Activated CD8-positive, alpha-beta T cell treated with anti-CD3 and anti-CD28 coated beads, Interleukin-2, amount 10 ng/mL, durations not matched to agents 7 days and 5 days (primary cell): ENCODE data around the gene SEC22C. TPM values are rescaled to one million over a fixed set of nuclear protein-coding genes. Genes with fewer than 3 reads are reported as not detected.
"Not testable (repeated sequence)": the region's sequence is repeated elsewhere in the genome, so short reads cannot be mapped to it uniquely, and the experiment has no call there.

Experiments
- ATAC-seq: fragments of 150-1000 bp; cut with Tn5 transposase; one replicate; pipeline ENCODE4 v1.10.0; 2021; ENCODE audit warnings: moderate library complexity
- CTCF ChIA-PET: fragments of 350-600 bp; sonication (Branson Sonifier 250); formaldehyde crosslinking; loops from one replicate; lab custom pipeline; 2021; ENCODE audit warnings: antibody characterized with exemption; lab: Charles Lee
- POLR2A ChIA-PET: fragments of 350-600 bp; sonication (Branson Sonifier 250); formaldehyde crosslinking; loops from one replicate; lab custom pipeline; 2021; ENCODE audit warnings: antibody characterized with exemption; lab: Charles Lee
- DNase-seq: peaks from one replicate; pipeline ENCODE4 v3.0.0-alpha.2; 2020
- H3K27ac Mint-ChIP-seq: one replicate; pipeline ENCODE4 v1.8.0; 2021; ENCODE audit warnings: mild to moderate bottlenecking, mixed read lengths
- H3K27me3 Mint-ChIP-seq: one replicate; pipeline ENCODE4 v1.8.0; 2021; ENCODE audit warnings: low read depth, mixed read lengths
- H3K36me3 Mint-ChIP-seq: one replicate; pipeline ENCODE4 v1.8.0; 2021; ENCODE audit warnings: low read depth, mixed read lengths
- H3K4me1 Mint-ChIP-seq: one replicate; pipeline ENCODE4 v1.8.0; 2021; ENCODE audit warnings: low read depth, mixed read lengths
- H3K4me3 Mint-ChIP-seq: one replicate; pipeline ENCODE4 v1.8.0; 2021; ENCODE audit warnings: mild to moderate bottlenecking, mixed read lengths
- H3K9me3 Mint-ChIP-seq: one replicate; pipeline ENCODE4 v1.8.0; 2022; ENCODE audit warnings: mixed read lengths; ENCODE audit not compliant: insufficient read depth
- total RNA-seq, 2 experiments: library from RNA; stranded (reverse); gene quantifications; one replicate each; pipeline ENCODE4 v1.2.3, GENCODE V29; 2021

The SEC22C gene
- total RNA-seq, 2 experiments from 2014 or later, result 49.3 to 51.4 TPM

GRCh38 chr3:42582474-42583070 lies 805 bp upstream of the SEC22C start:
- H3K27ac Mint-ChIP-seq, result peak overlapping the region; percentile 91
- peaks cover 43% of the 10 kb centered on the region for H3K4me1 Mint-ChIP-seq
- H3K4me3 Mint-ChIP-seq, result peak overlapping the region; percentile 87
- POLR2A ChIA-PET, result interaction anchor here (0.9 to 4.3 kb wide), 7 partner anchors 8 to 33 kb away, joined by 3 to 32 read pairs (median 4); partner anchors contain the start of genes NKTR and SS18L2
- no peaks in the 10 kb centered on the region for H3K27me3 Mint-ChIP-seq
- CTCF ChIA-PET, result interaction anchor here (0.6 to 3.5 kb wide), 18 partner anchors 8 to 162 kb away, joined by 3 to 25 read pairs (median 5); partner anchors contain the start of genes NKTR and SS18L2
- H3K9me3 Mint-ChIP-seq, result no peaks in the 10 kb centered on the region
- ATAC-seq (no peak), DNase-seq (no peak)
- peaks cover 24% of the 10 kb centered on the region for H3K36me3 Mint-ChIP-seq

- no peaks in the 10 kb centered on the region for H3K27me3 Mint-ChIP-seq
- peaks cover 34% of the 10 kb centered on the region for H3K36me3 Mint-ChIP-seq
- H3K4me3 Mint-ChIP-seq, result peak overlapping the region; percentile 87
- CTCF ChIA-PET, result interaction anchor here (1.0 to 3.5 kb wide), 10 partner anchors 9 to 71 kb away, joined by 3 to 21 read pairs (median 10); partner anchors contain the start of genes NKTR and SS18L2
- ATAC-seq (no peak), DNase-seq (no peak)
- H3K4me1 Mint-ChIP-seq, result peaks cover 46% of the 10 kb centered on the region
- POLR2A ChIA-PET, result interaction anchor here (1.1 to 4.3 kb wide), 4 partner anchors 9 to 28 kb away, joined by 4 to 32 read pairs (median 12); partner anchors contain the start of genes NKTR and SS18L2
- peak overlapping the region; percentile 76 for H3K27ac Mint-ChIP-seq
- no peaks in the 10 kb centered on the region for H3K9me3 Mint-ChIP-seq
Measured at GRCh38 chr3:42581400-42581708, 413 bp downstream of the SEC22C start.

- Mint-ChIP-seq H3K4me1 (peaks cover 39% of the 10 kb centered on the region), H3K36me3 (peaks cover 46% of the 10 kb centered on the region), H3K9me3 (peaks cover 10% of the 10 kb centered on the region)
- H3K4me3 Mint-ChIP-seq, H3K27me3 Mint-ChIP-seq, H3K27ac Mint-ChIP-seq, POLR2A ChIA-PET, DNase-seq, ATAC-seq: not testable (repeated sequence)
- CTCF ChIA-PET, result interaction anchor here (0.9 to 1.6 kb wide), 3 partner anchors 22 to 33 kb away, joined by 3 to 8 read pairs (median 3); no protein-coding TSS in a partner anchor
Measured at GRCh38 chr3:42579346-42579745, 2.4 kb downstream of the SEC22C start.

- H3K4me1 Mint-ChIP-seq, result peaks cover 33% of the 10 kb centered on the region
- H3K27ac Mint-ChIP-seq, result peak overlapping the region; percentile 35
- CTCF ChIA-PET, result interaction anchor here (1.6 to 2.5 kb wide), 3 partner anchors 32 to 76 kb away, joined by 5 to 8 read pairs (median 7); partner anchors contain the start of gene VIPR1
- DNase-seq, result no peak
- H3K36me3 Mint-ChIP-seq, result peaks cover 53% of the 10 kb centered on the region
- peaks cover 18% of the 10 kb centered on the region for H3K9me3 Mint-ChIP-seq
- H3K27me3 Mint-ChIP-seq, result no peaks in the 10 kb centered on the region
- ATAC-seq, result no peak
- H3K4me3 Mint-ChIP-seq, result no peak overlapping the region
- POLR2A ChIA-PET, result interaction anchor here (0.7 to 1.0 kb wide), 2 partner anchors 16 to 23 kb away, joined by 3 read pairs; partner anchors contain the start of gene NKTR
Measured at GRCh38 chr3:42578054-42578453, 3.7 kb downstream of the SEC22C start.

GRCh38 chr3:42575137-42575741 lies 6.5 kb downstream of the SEC22C start:
- peaks cover 18% of the 10 kb centered on the region for H3K9me3 Mint-ChIP-seq
- H3K4me3 Mint-ChIP-seq, result no peak overlapping the region
- ATAC-seq (no peak), DNase-seq (no peak)
- H3K36me3 Mint-ChIP-seq, result peaks cover 63% of the 10 kb centered on the region
- ChIA-PET POLR2A (no interaction called here), CTCF (interaction anchor here (1.5 kb wide), 1 partner anchor 16 kb away, joined by 3 read pairs; no protein-coding TSS in a partner anchor)
- H3K4me1 Mint-ChIP-seq, result peaks cover 19% of the 10 kb centered on the region
- no peak overlapping the region for H3K27ac Mint-ChIP-seq
- H3K27me3 Mint-ChIP-seq, result no peaks in the 10 kb centered on the region

GRCh38 chr3:42572278-42572677 lies 9.5 kb downstream of the SEC22C start:
- peaks cover 9% of the 10 kb centered on the region for H3K4me1 Mint-ChIP-seq
- no peaks in the 10 kb centered on the region for H3K27me3 Mint-ChIP-seq
- peak; percentile 80 for ATAC-seq
- H3K9me3 Mint-ChIP-seq, result peaks cover 18% of the 10 kb centered on the region
- H3K27ac Mint-ChIP-seq, result no peak overlapping the region
- no peak overlapping the region for H3K4me3 Mint-ChIP-seq
- CTCF ChIA-PET, result interaction anchor here (1.5 to 3.4 kb wide), 2 partner anchors 9 to 65 kb away, joined by 3 to 14 read pairs; partner anchors contain the start of gene SEC22C
- peaks cover 57% of the 10 kb centered on the region for H3K36me3 Mint-ChIP-seq
- no peak for DNase-seq
- POLR2A ChIA-PET, result no interaction called here

GRCh38 chr3:42569593-42570142 lies 12.1 kb downstream of the SEC22C start:
- POLR2A ChIA-PET, result no interaction called here
- Mint-ChIP-seq H3K9me3 (peaks cover 9% of the 10 kb centered on the region), H3K4me3 (no peak overlapping the region), H3K4me1 (peaks cover 6% of the 10 kb centered on the region), H3K27ac (no peak overlapping the region), H3K36me3 (peaks cover 51% of the 10 kb centered on the region), H3K27me3 (no peaks in the 10 kb centered on the region)
- no peak for ATAC-seq
- CTCF ChIA-PET, result interaction anchor here (1.3 to 3.4 kb wide), 2 partner anchors 12 to 21 kb away, joined by 4 to 14 read pairs; partner anchors contain the start of genes SEC22C and SS18L2
- DNase-seq, result peak; percentile 13

GRCh38 chr3:42562047-42562907 lies 19.5 kb downstream of the SEC22C start:
- H3K27ac Mint-ChIP-seq, result no peak overlapping the region
- ATAC-seq (no peak), DNase-seq (peak; percentile 16)
- no peak overlapping the region for H3K4me3 Mint-ChIP-seq
- peaks cover 6% of the 10 kb centered on the region for H3K4me1 Mint-ChIP-seq
- H3K27me3 Mint-ChIP-seq, result no peaks in the 10 kb centered on the region
- POLR2A ChIA-PET, result interaction anchor here (0.7 kb wide), 1 partner anchor 16 kb away, joined by 3 read pairs; no protein-coding TSS in a partner anchor
- H3K9me3 Mint-ChIP-seq, result no peaks in the 10 kb centered on the region
- CTCF ChIA-PET, result interaction anchor here (1.0 to 2.2 kb wide), 4 partner anchors 15 to 183 kb away, joined by 3 to 11 read pairs (median 5); partner anchors contain the start of gene VIPR1
- peaks cover 53% of the 10 kb centered on the region for H3K36me3 Mint-ChIP-seq

GRCh38 chr3:42557854-42558253 lies 23.9 kb downstream of the SEC22C start:
- H3K27me3 Mint-ChIP-seq, result no peaks in the 10 kb centered on the region
- CTCF ChIA-PET, result interaction anchor here (1.0 to 3.7 kb wide), 4 partner anchors 10 to 56 kb away, joined by 4 to 14 read pairs (median 5); partner anchors contain the start of gene VIPR1

GRCh38 chr3:42556817-42557216 lies 24.9 kb downstream of the SEC22C start:
- ATAC-seq, DNase-seq, POLR2A ChIA-PET, H3K9me3 Mint-ChIP-seq, H3K27me3 Mint-ChIP-seq: not testable (repeated sequence)
- H3K4me3 Mint-ChIP-seq, result peak overlapping the region; percentile 9
- peak overlapping the region; percentile 82 for H3K27ac Mint-ChIP-seq
- peaks cover 27% of the 10 kb centered on the region for H3K4me1 Mint-ChIP-seq
- peaks cover 57% of the 10 kb centered on the region for H3K36me3 Mint-ChIP-seq
- CTCF ChIA-PET, result interaction anchor here (1.0 to 3.7 kb wide), 7 partner anchors 9 to 59 kb away, joined by 3 to 14 read pairs (median 4); partner anchors contain the start of gene VIPR1

More at GRCh38 chr3:42557854-42558253, 23.9 kb downstream of the SEC22C start:
- ATAC-seq (no peak), DNase-seq (peak; percentile 43)
- POLR2A ChIA-PET, result no interaction called here
- no peak overlapping the region for H3K4me3 Mint-ChIP-seq
- H3K36me3 Mint-ChIP-seq, result peaks cover 58% of the 10 kb centered on the region
- H3K27ac Mint-ChIP-seq, result peak overlapping the region; percentile 55
- no peaks in the 10 kb centered on the region for H3K9me3 Mint-ChIP-seq
- peaks cover 27% of the 10 kb centered on the region for H3K4me1 Mint-ChIP-seq
